ENCODE data around the gene ZAP70. TPM values are rescaled to one million over a fixed set of nuclear protein-coding genes. Genes with fewer than 3 reads are reported as not detected.

The ZAP70 gene
- total RNA-seq, 1 donor from 2014 or later: 1.1 TPM

DNA sequence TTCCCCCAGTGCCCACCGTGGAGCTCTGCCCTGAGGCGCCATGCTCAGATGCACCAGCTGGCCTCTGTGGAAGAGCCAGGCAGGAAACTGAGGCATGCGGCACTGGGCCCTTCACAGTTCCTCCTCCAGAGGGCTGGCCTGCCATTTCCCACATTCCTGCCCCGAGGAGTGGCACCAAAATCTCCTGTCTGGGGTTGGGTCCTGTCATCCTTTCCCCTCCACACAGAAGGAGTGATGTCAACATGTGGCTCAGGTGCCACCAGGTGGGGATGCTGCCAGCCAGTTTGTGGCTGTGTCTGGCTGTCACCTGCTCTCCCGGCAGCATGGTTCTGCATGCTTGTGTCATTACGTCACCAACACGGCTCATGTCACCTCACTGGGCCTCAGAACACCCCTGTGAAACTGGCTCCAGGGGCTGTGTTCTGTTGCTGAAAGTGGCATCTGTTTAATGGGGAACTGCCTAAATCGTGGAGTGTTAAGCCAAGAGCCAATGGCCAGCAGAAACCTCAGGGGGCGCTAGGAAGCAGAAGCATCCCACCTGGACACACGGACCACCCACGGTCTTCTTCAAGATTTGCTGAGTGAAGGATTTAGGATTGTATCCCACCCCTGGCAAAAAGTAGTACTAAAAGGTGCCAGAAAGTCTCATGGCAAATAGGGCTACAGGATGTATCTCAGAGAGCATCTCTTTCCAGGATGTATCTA, 51.3 kb downstream of the ZAP70 start:
- H3K27me3 Mint-ChIP-seq (ENCODE audit: unreplicated experiment): no peaks in the 10 kb centered on the region
- no peaks in the 10 kb centered on the region for H3K9me3 Mint-ChIP-seq (ENCODE audit: unreplicated experiment)
- peaks cover 11% of the 10 kb centered on the region for H3K4me1 Mint-ChIP-seq (ENCODE audit: unreplicated experiment)
- no peak overlapping the region for H3K27ac Mint-ChIP-seq (ENCODE audit: unreplicated experiment)
- TF ChIP-seq, protein P1, sequence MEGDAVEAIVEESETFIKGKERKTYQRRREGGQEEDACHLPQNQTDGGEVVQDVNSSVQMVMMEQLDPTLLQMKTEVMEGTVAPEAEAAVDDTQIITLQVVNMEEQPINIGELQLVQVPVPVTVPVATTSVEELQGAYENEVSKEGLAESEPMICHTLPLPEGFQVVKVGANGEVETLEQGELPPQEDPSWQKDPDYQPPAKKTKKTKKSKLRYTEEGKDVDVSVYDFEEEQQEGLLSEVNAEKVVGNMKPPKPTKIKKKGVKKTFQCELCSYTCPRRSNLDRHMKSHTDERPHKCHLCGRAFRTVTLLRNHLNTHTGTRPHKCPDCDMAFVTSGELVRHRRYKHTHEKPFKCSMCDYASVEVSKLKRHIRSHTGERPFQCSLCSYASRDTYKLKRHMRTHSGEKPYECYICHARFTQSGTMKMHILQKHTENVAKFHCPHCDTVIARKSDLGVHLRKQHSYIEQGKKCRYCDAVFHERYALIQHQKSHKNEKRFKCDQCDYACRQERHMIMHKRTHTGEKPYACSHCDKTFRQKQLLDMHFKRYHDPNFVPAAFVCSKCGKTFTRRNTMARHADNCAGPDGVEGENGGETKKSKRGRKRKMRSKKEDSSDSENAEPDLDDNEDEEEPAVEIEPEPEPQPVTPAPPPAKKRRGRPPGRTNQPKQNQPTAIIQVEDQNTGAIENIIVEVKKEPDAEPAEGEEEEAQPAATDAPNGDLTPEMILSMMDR (IDR thresholded peaks at IDR 0.05): no peak
- peak; percentile 74 for DNase-seq (ENCODE audit: extremely low spot score, unreplicated experiment)
- H3K36me3 Mint-ChIP-seq (ENCODE audit: unreplicated experiment): peaks cover 39% of the 10 kb centered on the region
- H3K4me3 Mint-ChIP-seq (ENCODE audit: unreplicated experiment): no peak overlapping the region

DNA sequence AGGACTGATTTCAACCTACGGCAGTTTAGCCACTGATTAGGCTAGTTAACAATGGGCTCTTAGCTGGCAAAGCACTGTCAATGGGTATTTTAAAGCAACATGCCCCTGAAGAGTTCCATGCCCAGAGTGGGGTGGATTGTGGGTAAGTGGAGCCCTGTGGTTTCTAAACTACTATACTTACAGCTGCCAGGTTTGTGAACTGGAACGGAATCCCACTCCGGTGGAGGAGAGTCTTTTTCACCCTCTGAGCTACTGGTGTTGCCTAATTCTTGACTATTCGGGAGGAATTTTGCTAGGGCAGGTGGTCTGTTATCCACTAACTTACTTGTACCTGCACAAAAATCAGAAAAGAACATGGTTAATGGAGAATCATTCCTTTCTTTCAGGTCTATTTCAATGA, 52.6 kb downstream of the ZAP70 start:
- Mint-ChIP-seq H3K4me1 (ENCODE audit: unreplicated experiment) (peaks cover 11% of the 10 kb centered on the region), H3K4me3 (ENCODE audit: unreplicated experiment) (no peak overlapping the region), H3K36me3 (ENCODE audit: unreplicated experiment) (peaks cover 35% of the 10 kb centered on the region), H3K9me3 (ENCODE audit: unreplicated experiment) (no peaks in the 10 kb centered on the region), H3K27ac (ENCODE audit: unreplicated experiment) (no peak overlapping the region), H3K27me3 (ENCODE audit: unreplicated experiment) (no peaks in the 10 kb centered on the region)
- TF ChIP-seq, protein P1 (IDR thresholded peaks at IDR 0.05): no peak
- peak; percentile 57 for DNase-seq (ENCODE audit: extremely low spot score, unreplicated experiment)

DNA sequence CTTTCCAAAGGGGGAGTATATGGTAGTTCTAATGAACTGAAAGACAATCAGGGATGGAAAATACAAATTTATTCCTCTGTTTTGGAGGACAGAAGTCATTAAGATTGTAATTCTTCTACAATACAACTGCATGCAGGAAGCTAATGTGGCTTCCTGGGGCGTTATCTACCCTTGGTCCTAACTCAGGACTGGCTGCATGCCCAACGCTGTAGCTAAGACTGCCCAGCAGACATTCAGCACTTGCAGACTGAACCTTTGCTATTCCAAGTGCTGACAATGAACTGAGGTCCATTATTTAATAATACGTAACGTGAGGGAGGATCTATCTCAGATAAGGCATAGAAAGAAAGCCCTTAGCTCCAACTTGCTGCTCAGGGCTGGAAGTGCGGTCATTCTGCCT, 53.2 kb downstream of the ZAP70 start:
- Mint-ChIP-seq H3K4me1 (ENCODE audit: unreplicated experiment) (peaks cover 11% of the 10 kb centered on the region), H3K27me3 (ENCODE audit: unreplicated experiment) (no peaks in the 10 kb centered on the region), H3K9me3 (ENCODE audit: unreplicated experiment) (no peaks in the 10 kb centered on the region), H3K4me3 (ENCODE audit: unreplicated experiment) (no peak overlapping the region), H3K27ac (ENCODE audit: unreplicated experiment) (no peak overlapping the region), H3K36me3 (ENCODE audit: unreplicated experiment) (peaks cover 37% of the 10 kb centered on the region)
- peak; percentile 25 for DNase-seq (ENCODE audit: extremely low spot score, unreplicated experiment)
- TF ChIP-seq, protein P1 (IDR thresholded peaks at IDR 0.05): no peak

DNA sequence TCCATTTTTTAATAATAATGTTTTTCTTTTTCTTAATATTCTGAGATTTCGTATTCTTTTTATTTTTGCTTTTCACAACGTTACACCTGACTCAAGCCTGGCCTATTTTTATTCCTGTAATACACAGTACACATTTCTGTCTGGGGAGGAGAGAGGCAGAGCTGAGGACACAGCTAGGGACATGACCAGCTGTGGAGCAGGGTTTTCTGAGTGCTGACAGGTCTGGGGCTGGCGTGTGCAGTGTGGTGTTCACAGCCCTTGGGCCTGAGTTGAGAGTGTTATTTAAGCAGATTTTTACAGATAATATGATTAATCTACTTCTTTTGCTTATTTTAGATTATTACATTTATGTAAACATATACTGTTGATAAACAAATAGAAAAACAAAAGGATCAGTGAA, 55.9 kb downstream of the ZAP70 start:
- Mint-ChIP-seq H3K4me3 (ENCODE audit: unreplicated experiment) (no peak overlapping the region), H3K27ac (ENCODE audit: unreplicated experiment) (no peak overlapping the region), H3K4me1 (ENCODE audit: unreplicated experiment) (peaks cover 2% of the 10 kb centered on the region), H3K9me3 (ENCODE audit: unreplicated experiment) (no peaks in the 10 kb centered on the region), H3K27me3 (ENCODE audit: unreplicated experiment) (no peaks in the 10 kb centered on the region), H3K36me3 (ENCODE audit: unreplicated experiment) (peaks cover 39% of the 10 kb centered on the region)
- DNase-seq (ENCODE audit: extremely low spot score, unreplicated experiment): no peak
- TF ChIP-seq, protein P1 (IDR thresholded peaks at IDR 0.05): no peak

DNA sequence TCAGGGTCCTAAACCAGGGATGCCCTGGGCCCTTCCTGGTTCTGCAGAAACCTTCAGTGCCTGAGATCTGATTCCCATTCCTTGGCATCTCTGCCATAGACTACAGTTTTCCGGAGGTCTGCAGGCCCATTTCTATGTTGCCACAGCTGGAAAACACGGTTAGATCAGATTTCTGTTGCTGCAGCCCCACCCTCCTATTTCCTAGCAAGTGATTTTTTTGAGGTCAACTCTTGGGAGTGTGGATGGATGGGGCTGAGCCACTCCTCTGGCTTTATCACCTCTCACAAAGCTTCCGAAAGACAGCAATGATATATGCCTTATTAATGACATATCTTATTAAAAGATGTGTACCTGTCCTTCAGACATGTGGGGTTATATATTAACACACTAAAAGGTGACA, 56.3 kb downstream of the ZAP70 start:
- H3K27me3 Mint-ChIP-seq (ENCODE audit: unreplicated experiment): no peaks in the 10 kb centered on the region

More for the DNA sequence above, 56.3 kb downstream of the ZAP70 start:
- H3K36me3 Mint-ChIP-seq (ENCODE audit: unreplicated experiment): peaks cover 42% of the 10 kb centered on the region
- DNase-seq (ENCODE audit: extremely low spot score, unreplicated experiment): peak; percentile 38
- no peak overlapping the region for H3K27ac Mint-ChIP-seq (ENCODE audit: unreplicated experiment)
- no peak overlapping the region for H3K4me3 Mint-ChIP-seq (ENCODE audit: unreplicated experiment)
- TF ChIP-seq, protein P1 (IDR thresholded peaks at IDR 0.05): no peak
- H3K9me3 Mint-ChIP-seq (ENCODE audit: unreplicated experiment): no peaks in the 10 kb centered on the region
- peaks cover 2% of the 10 kb centered on the region for H3K4me1 Mint-ChIP-seq (ENCODE audit: unreplicated experiment)

Measured in osteocyte (in vitro differentiated cells).